ENCODE results near the gene PLPPR3.

The PLPPR3 gene

GRCh38 chr19:815079-815774, 6.5 kb downstream of the PLPPR3 start:
- Histone ChIP-seq H3K27ac (replicated peaks; ENCODE audit: low read length) (no peak overlapping the region), H2BK15ac (ENCODE audit: low read length) (no peak overlapping the region), H3K14ac (ENCODE audit: low read length) (no peak overlapping the region), H3K4me3 (ENCODE audit: low read length in 2 of 2) (no peak overlapping the region), H3K27me3 (ENCODE audit: control insufficient read depth in 3 of 3, insufficient read depth in 3 of 3, low read depth in 1 of 3, low read length in 3 of 3) (no peaks in the 10 kb centered on the region), H3K4ac (ENCODE audit: low read length) (no peak overlapping the region), H2BK12ac (ENCODE audit: low read length) (no peak overlapping the region), H3K36me3 (replicated peaks in 1 of 2; ENCODE audit: control insufficient read depth in 2 of 2, insufficient read depth in 2 of 2, low read length in 2 of 2) (peaks cover 39 to 55% of the 10 kb centered on the region in 2 donors), H2AFZ (ENCODE audit: low read length) (no peak overlapping the region), H2BK5ac (ENCODE audit: low read length) (no peak overlapping the region), H3K4me1 (ENCODE audit: control insufficient read depth in 2 of 2, insufficient read depth in 1 of 2, low read depth in 1 of 2, low read length in 2 of 2) (no peaks in the 10 kb centered on the region), H3K9ac (ENCODE audit: low read depth, low read length, poor library complexity) (peak overlapping the region; percentile 81), H3K79me1 (ENCODE audit: low read depth, low read length) (peaks cover 28% of the 10 kb centered on the region), H3K4me2 (ENCODE audit: insufficient read depth, low read length, poor library complexity, severe bottlenecking) (no peak overlapping the region), H4K8ac (ENCODE audit: low read depth, low read length) (no peak overlapping the region), H3K23ac (ENCODE audit: low read depth, low read length, poor library complexity) (peak overlapping the region; percentile 89), H2BK120ac (ENCODE audit: low read depth, low read length) (peak overlapping the region; percentile 61), H2AK5ac (ENCODE audit: low read depth, low read length) (peak overlapping the region; percentile 68), H3K18ac (ENCODE audit: low read length) (peak overlapping the region; percentile 8), H4K91ac (ENCODE audit: low read depth, low read length, poor library complexity) (no peak overlapping the region), H3K9me3 (replicated peaks in 1 of 2; ENCODE audit: control insufficient read depth in 2 of 2, insufficient read depth in 1 of 2, low read depth in 1 of 2, low read length in 2 of 2) (peaks cover 0 to 3% of the 10 kb centered on the region in 2 donors)
- no CpG with 5 or more reads among the region's 47 CpGs for WGBS, 2 donors (ENCODE audit: extremely low coverage in 2 of 2, insufficient read length in 2 of 2, insufficient replicate concordance in 1 of 2)
- no peak for DNase-seq (ENCODE audit: low spot score)

GRCh38 chr19:814152-815078, 7.3 kb downstream of the PLPPR3 start:
- WGBS, 2 donors (ENCODE audit: extremely low coverage in 2 of 2, insufficient read length in 2 of 2, insufficient replicate concordance in 1 of 2) = no CpG with 5 or more reads among the region's 49 CpGs
- Histone ChIP-seq H3K4me1 (ENCODE audit: control insufficient read depth in 2 of 2, insufficient read depth in 1 of 2, low read depth in 1 of 2, low read length in 2 of 2) (no peaks in the 10 kb centered on the region), H2BK15ac (ENCODE audit: low read length) (no peak overlapping the region), H2BK120ac (ENCODE audit: low read depth, low read length) (peak overlapping the region; percentile 61), H4K8ac (ENCODE audit: low read depth, low read length) (no peak overlapping the region), H3K27ac (replicated peaks; ENCODE audit: low read length) (no peak overlapping the region), H3K4me3 (ENCODE audit: low read length in 2 of 2) (peak overlapping the region in 1 of 2 donors; percentile 50), H3K9me3 (replicated peaks in 1 of 2; ENCODE audit: control insufficient read depth in 2 of 2, insufficient read depth in 1 of 2, low read depth in 1 of 2, low read length in 2 of 2) (peaks cover 0 to 3% of the 10 kb centered on the region in 2 donors), H3K18ac (ENCODE audit: low read length) (peak overlapping the region; percentile 8), H3K4me2 (ENCODE audit: insufficient read depth, low read length, poor library complexity, severe bottlenecking) (peak overlapping the region; percentile 18), H3K79me1 (ENCODE audit: low read depth, low read length) (peaks cover 29% of the 10 kb centered on the region), H3K27me3 (ENCODE audit: control insufficient read depth in 3 of 3, insufficient read depth in 3 of 3, low read depth in 1 of 3, low read length in 3 of 3) (no peaks in the 10 kb centered on the region), H3K14ac (ENCODE audit: low read length) (no peak overlapping the region), H2BK12ac (ENCODE audit: low read length) (no peak overlapping the region), H3K4ac (ENCODE audit: low read length) (peak overlapping the region; percentile 10), H4K91ac (ENCODE audit: low read depth, low read length, poor library complexity) (no peak overlapping the region), H3K9ac (ENCODE audit: low read depth, low read length, poor library complexity) (peak overlapping the region; percentile 81), H2AFZ (ENCODE audit: low read length) (no peak overlapping the region), H2BK5ac (ENCODE audit: low read length) (no peak overlapping the region), H2AK5ac (ENCODE audit: low read depth, low read length) (peak overlapping the region; percentile 68), H3K36me3 (replicated peaks in 1 of 2; ENCODE audit: control insufficient read depth in 2 of 2, insufficient read depth in 2 of 2, low read length in 2 of 2) (peaks cover 46 to 63% of the 10 kb centered on the region in 2 donors), H3K23ac (ENCODE audit: low read depth, low read length, poor library complexity) (peak overlapping the region; percentile 55)
- DNase-seq (ENCODE audit: low spot score) = no peak

GRCh38 chr19:813219-814151, 8.3 kb downstream of the PLPPR3 start:
- Histone ChIP-seq H4K8ac (ENCODE audit: low read depth, low read length) (no peak overlapping the region), H3K9ac (ENCODE audit: low read depth, low read length, poor library complexity) (no peak overlapping the region), H3K4me2 (ENCODE audit: insufficient read depth, low read length, poor library complexity, severe bottlenecking) (no peak overlapping the region), H2BK5ac (ENCODE audit: low read length) (no peak overlapping the region), H3K4me3 (ENCODE audit: low read length in 2 of 2) (no peak overlapping the region), H3K36me3 (replicated peaks in 1 of 2; ENCODE audit: control insufficient read depth in 2 of 2, insufficient read depth in 2 of 2, low read length in 2 of 2) (peaks cover 53 to 72% of the 10 kb centered on the region in 2 donors), H3K18ac (ENCODE audit: low read length) (peak overlapping the region; percentile 17), H3K27ac (replicated peaks; ENCODE audit: low read length) (no peak overlapping the region), H3K27me3 (ENCODE audit: control insufficient read depth in 3 of 3, insufficient read depth in 3 of 3, low read depth in 1 of 3, low read length in 3 of 3) (no peaks in the 10 kb centered on the region), H2AK5ac (ENCODE audit: low read depth, low read length) (no peak overlapping the region), H3K4me1 (ENCODE audit: control insufficient read depth in 2 of 2, insufficient read depth in 1 of 2, low read depth in 1 of 2, low read length in 2 of 2) (no peaks in the 10 kb centered on the region), H3K9me3 (replicated peaks in 1 of 2; ENCODE audit: control insufficient read depth in 2 of 2, insufficient read depth in 1 of 2, low read depth in 1 of 2, low read length in 2 of 2) (peaks cover 0 to 3% of the 10 kb centered on the region in 2 donors), H3K4ac (ENCODE audit: low read length) (no peak overlapping the region), H2BK12ac (ENCODE audit: low read length) (peak overlapping the region; percentile 58), H2BK15ac (ENCODE audit: low read length) (no peak overlapping the region), H3K79me1 (ENCODE audit: low read depth, low read length) (peaks cover 30% of the 10 kb centered on the region), H3K14ac (ENCODE audit: low read length) (no peak overlapping the region), H2AFZ (ENCODE audit: low read length) (no peak overlapping the region), H4K91ac (ENCODE audit: low read depth, low read length, poor library complexity) (no peak overlapping the region), H2BK120ac (ENCODE audit: low read depth, low read length) (no peak overlapping the region), H3K23ac (ENCODE audit: low read depth, low read length, poor library complexity) (peak overlapping the region; percentile 73)
- WGBS, 2 donors (ENCODE audit: extremely low coverage in 2 of 2, insufficient read length in 2 of 2, insufficient replicate concordance in 1 of 2) = no CpG with 5 or more reads among the region's 87 CpGs
- no peak for DNase-seq (ENCODE audit: low spot score)

All from neuronal stem cell (in vitro differentiated cells).